Effector memory CD4-positive, alpha-beta T cell (primary cell): ENCODE data around the gene SUPT3H.

Experiments used
- DNase-seq, 3 donors: peaks; one replicate each; pipeline ENCODE4 v3.0.0-alpha.2; 2020
- H3K27ac ChIP-seq: 2 replicates; pipeline ENCODE4 v1.7.0; 2013; ENCODE audit warnings: mild to moderate bottlenecking, low read length, moderate library complexity; ENCODE audit not compliant: insufficient read depth, poor library complexity, severe bottlenecking
- H3K27me3 ChIP-seq: replicated peaks from 2 replicates; pipeline ENCODE4 v1.7.0; 2013; ENCODE audit warnings: mild to moderate bottlenecking, low read length; ENCODE audit not compliant: insufficient read depth, control insufficient read depth, poor library complexity, severe bottlenecking
- H3K36me3 ChIP-seq: 2 replicates; pipeline ENCODE4 v1.7.0; 2013; ENCODE audit warnings: mild to moderate bottlenecking, low read length, moderate library complexity; ENCODE audit not compliant: control insufficient read depth, insufficient read depth
- H3K4me1 ChIP-seq: 2 replicates; pipeline ENCODE4 v1.7.0; 2013; ENCODE audit warnings: low read length, mild to moderate bottlenecking; ENCODE audit not compliant: control insufficient read depth, insufficient read depth, poor library complexity, severe bottlenecking
- H3K4me3 ChIP-seq: 2 replicates; pipeline ENCODE4 v1.7.0; 2013; ENCODE audit warnings: low read length, low read depth, mild to moderate bottlenecking; ENCODE audit not compliant: insufficient read depth, poor library complexity, severe bottlenecking
- H3K9me3 ChIP-seq: 2 replicates; pipeline ENCODE4 v1.7.0; 2013; ENCODE audit warnings: mild to moderate bottlenecking, low read length, moderate library complexity; ENCODE audit not compliant: control insufficient read depth

The SUPT3H gene

DNA sequence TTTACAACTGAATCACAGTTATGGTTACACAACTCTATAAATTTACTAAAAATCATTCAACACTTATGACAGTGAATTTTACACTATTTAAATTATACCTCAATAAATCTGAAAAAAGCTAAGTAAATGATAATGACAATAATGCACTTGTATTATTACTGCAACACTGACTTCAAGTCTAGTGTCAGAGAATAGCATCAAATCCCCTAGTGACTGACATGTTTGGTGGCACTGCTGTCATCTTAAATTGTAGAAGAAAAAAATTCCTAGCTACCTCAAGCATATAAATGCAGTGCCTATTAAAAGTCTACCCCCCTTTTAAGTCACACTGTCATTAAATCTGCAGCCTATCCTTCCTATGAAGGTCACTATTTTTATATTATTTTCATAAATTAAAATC is 239.0 kb downstream of the SUPT3H start:
- Histone ChIP-seq H3K27me3 (no peaks in the 10 kb centered on the region), H3K4me1 (no peaks in the 10 kb centered on the region), H3K4me3 (no peak overlapping the region), H3K9me3 (no peaks in the 10 kb centered on the region), H3K36me3 (no peaks in the 10 kb centered on the region), H3K27ac (no peak overlapping the region)
- DNase-seq = no peak

DNA sequence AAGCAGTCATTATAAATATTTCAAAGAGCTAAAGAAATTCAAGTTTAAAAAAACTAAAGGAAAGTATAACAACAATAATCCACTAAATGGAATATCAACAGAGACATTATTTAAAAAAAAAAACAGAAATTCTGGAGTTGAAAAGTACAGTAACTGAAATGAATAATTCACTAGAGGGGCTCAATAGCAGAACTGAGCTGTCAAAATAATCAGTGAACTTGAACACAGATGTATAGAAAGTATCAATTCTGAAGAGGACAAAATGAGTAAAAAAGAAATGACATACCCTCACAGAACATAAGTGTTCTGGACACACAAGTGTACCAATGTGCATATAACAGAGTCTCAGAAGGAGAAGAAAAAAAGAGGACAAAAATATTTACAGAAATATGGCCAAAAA is 241.2 kb downstream of the SUPT3H start:
- Histone ChIP-seq H3K27ac (no peak overlapping the region), H3K4me3 (no peak overlapping the region), H3K4me1 (no peaks in the 10 kb centered on the region), H3K36me3 (no peaks in the 10 kb centered on the region), H3K27me3 (no peaks in the 10 kb centered on the region), H3K9me3 (no peaks in the 10 kb centered on the region)
- no peak for DNase-seq

- H3K4me3 ChIP-seq = no peak overlapping the region
- no peaks in the 10 kb centered on the region for H3K4me1 ChIP-seq
- H3K27me3 ChIP-seq = no peaks in the 10 kb centered on the region
- H3K27ac ChIP-seq = no peak overlapping the region
- DNase-seq = no peak
- H3K9me3 ChIP-seq = no peaks in the 10 kb centered on the region
- no peaks in the 10 kb centered on the region for H3K36me3 ChIP-seq
These were observed 245.0 kb downstream of the SUPT3H start for GRCh38 chr6:45132658-45133294.

GRCh38 chr6:45132059-45132458 is 245.7 kb downstream of the SUPT3H start:
- H3K4me3 ChIP-seq = no peak overlapping the region
- no peak overlapping the region for H3K27ac ChIP-seq
- no peaks in the 10 kb centered on the region for H3K9me3 ChIP-seq
- DNase-seq = no peak
- H3K36me3 ChIP-seq = no peaks in the 10 kb centered on the region
- no peaks in the 10 kb centered on the region for H3K27me3 ChIP-seq
- H3K4me1 ChIP-seq = no peaks in the 10 kb centered on the region

- no peak overlapping the region for H3K27ac ChIP-seq
- DNase-seq = no peak
- no peaks in the 10 kb centered on the region for H3K4me1 ChIP-seq
- H3K36me3 ChIP-seq = no peaks in the 10 kb centered on the region
- no peak overlapping the region for H3K4me3 ChIP-seq
- no peaks in the 10 kb centered on the region for H3K9me3 ChIP-seq
- H3K27me3 ChIP-seq = no peaks in the 10 kb centered on the region
These were observed 248.7 kb downstream of the SUPT3H start for GRCh38 chr6:45129051-45129450.

GRCh38 chr6:45127185-45127584 is 250.5 kb downstream of the SUPT3H start:
- Histone ChIP-seq H3K9me3 (no peaks in the 10 kb centered on the region), H3K4me1 (no peaks in the 10 kb centered on the region)

GRCh38 chr6:45126033-45126432 is 251.7 kb downstream of the SUPT3H start:
- Histone ChIP-seq H3K9me3 (no peaks in the 10 kb centered on the region), H3K4me3 (no peak overlapping the region), H3K27me3 (no peaks in the 10 kb centered on the region), H3K36me3 (no peaks in the 10 kb centered on the region), H3K27ac (no peak overlapping the region), H3K4me1 (no peaks in the 10 kb centered on the region)
- DNase-seq = no peak

More at GRCh38 chr6:45127185-45127584, 250.5 kb downstream of the SUPT3H start:
- Histone ChIP-seq H3K27me3 (no peaks in the 10 kb centered on the region), H3K36me3 (no peaks in the 10 kb centered on the region), H3K27ac (no peak overlapping the region), H3K4me3 (no peak overlapping the region)
- DNase-seq = no peak

DNA sequence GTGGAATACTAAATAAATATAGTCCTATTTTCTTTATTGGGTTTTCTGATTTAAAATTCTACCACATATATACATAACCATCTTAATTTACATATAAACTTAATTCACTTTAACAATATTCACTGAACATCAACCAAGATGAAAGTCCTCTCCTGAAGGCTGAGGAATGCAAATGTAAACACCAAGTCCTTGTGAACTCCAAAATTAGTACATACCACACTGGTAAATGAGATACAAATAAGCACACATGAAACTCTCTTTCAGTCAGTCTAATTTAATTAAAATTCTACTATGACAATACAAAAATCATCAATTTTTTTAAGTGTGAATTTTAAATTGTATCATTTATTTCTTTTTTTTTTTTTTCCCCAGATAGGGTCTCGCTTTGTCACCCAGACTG is 254.7 kb downstream of the SUPT3H start:
- H3K4me1 ChIP-seq = no peaks in the 10 kb centered on the region
- no peaks in the 10 kb centered on the region for H3K27me3 ChIP-seq
- no peaks in the 10 kb centered on the region for H3K36me3 ChIP-seq
- H3K27ac ChIP-seq = no peak overlapping the region
- H3K9me3 ChIP-seq = no peaks in the 10 kb centered on the region
- no peak overlapping the region for H3K4me3 ChIP-seq
- no peak for DNase-seq

GRCh38 chr6:45118754-45119153 is 259.0 kb downstream of the SUPT3H start:
- no peaks in the 10 kb centered on the region for H3K9me3 ChIP-seq
- H3K4me3 ChIP-seq = no peak overlapping the region
- H3K4me1 ChIP-seq = peaks cover 6% of the 10 kb centered on the region
- no peaks in the 10 kb centered on the region for H3K36me3 ChIP-seq
- H3K27me3 ChIP-seq = no peaks in the 10 kb centered on the region
- DNase-seq = no peak
- H3K27ac ChIP-seq = no peak overlapping the region

GRCh38 chr6:45116714-45117410 is 260.9 kb downstream of the SUPT3H start:
- Histone ChIP-seq H3K27me3 (no peaks in the 10 kb centered on the region), H3K36me3 (no peaks in the 10 kb centered on the region), H3K27ac (no peak overlapping the region), H3K4me3 (no peak overlapping the region), H3K9me3 (no peaks in the 10 kb centered on the region), H3K4me1 (peaks cover 6% of the 10 kb centered on the region)
- no peak for DNase-seq
